NCI-H2227 (cell line): ENCODE measurements around the gene ZYG11B.
"Not testable (repeated sequence)": the region's sequence is repeated elsewhere in the genome, so short reads cannot be mapped to it uniquely, and the experiment has no call there.

Experiments used
- DNase-seq: peaks from one replicate; lab custom pipeline; 2025; ENCODE audit not compliant: unreplicated experiment; lab: John Stamatoyannopoulos, UW

ZYG11B gene

GRCh38 chr1:52706941-52707926 is 19.0 kb upstream of the ZYG11B start:
- no peak for DNase-seq

- no peak for DNase-seq
These were observed 18.2 kb upstream of the ZYG11B start for GRCh38 chr1:52707927-52708655.

DNA sequence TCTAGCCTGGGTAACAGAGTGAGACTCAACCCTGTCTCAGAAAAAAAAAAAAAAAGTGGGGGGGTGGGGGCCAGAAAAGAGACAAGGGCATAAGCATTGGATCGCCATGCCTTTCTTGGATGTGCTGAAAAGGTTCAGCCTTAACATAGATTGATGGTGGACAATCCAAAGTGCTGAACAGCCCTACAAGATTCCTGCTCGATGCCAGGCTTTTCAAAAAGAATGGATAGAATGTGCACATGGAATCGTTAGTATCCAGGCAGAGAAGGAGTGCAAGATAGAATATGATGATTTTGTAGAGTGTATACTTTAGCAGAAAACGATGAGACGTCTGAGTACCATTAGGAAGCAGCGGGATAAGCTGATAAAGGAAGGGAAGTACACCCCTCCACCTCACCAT is 17.2 kb upstream of the ZYG11B start:
- DNase-seq: no peak

DNA sequence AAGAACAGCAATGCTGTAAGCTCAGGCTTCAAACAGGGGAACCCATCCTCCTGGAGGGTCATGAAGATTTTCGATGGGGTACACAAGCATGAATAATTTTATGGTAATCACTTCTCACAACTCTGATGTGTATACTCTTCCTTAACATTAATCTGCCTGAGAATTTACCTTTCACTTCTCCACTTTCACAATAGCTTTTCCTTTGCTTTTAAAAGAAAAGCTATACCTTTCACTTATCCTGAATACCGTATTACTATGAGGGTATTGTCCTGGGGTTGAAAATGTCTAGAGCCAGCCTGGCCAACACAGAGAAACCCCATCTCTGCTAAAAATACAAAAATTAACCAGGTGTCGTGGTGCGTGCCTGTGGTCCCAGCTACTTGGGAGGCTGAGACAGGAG is 12.7 kb upstream of the ZYG11B start:
- no peak for DNase-seq

DNA sequence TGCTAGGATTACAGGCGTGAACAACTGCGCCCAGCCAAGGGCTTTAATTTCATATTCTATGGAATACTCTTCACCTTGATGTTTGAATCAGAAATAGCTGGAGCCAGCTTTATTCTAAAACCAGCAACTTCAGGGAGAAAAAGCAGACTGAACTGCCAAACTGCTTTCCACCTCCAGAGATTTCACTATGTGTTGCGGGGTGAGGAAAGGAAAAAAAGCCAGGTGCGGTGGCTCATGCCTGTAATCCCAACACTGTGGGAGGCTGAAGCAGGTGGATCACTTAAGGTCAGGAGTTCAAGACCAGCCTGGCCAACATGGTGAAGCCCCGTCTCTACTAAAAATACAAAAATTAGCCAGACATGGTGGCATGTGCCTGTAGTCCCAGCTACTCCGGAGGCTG is 11.0 kb upstream of the ZYG11B start:
- not testable (repeated sequence) for DNase-seq

DNA sequence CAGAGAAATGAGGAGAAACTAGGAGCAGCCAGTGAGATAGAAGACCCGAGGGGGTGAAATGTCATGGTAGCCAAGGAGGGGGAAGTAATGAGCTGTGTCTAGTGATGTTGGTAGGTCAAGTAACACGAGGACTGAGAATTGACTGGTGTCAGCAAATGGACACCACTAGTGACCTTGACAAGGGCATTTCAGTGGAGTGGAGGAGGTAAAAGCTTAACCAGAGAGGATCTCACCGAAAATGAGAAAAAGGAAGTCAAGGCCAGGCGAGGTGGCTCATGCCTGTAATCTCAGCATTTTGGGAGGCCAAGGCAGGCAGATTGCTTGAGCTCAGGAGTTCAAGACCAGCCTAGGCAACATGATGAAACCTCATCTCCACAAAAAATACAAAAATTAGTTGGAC is 3.0 kb upstream of the ZYG11B start:
- DNase-seq: no peak

- no peak for DNase-seq
These were observed 369 bp upstream of the ZYG11B start for GRCh38 chr1:52725903-52726264.

DNA sequence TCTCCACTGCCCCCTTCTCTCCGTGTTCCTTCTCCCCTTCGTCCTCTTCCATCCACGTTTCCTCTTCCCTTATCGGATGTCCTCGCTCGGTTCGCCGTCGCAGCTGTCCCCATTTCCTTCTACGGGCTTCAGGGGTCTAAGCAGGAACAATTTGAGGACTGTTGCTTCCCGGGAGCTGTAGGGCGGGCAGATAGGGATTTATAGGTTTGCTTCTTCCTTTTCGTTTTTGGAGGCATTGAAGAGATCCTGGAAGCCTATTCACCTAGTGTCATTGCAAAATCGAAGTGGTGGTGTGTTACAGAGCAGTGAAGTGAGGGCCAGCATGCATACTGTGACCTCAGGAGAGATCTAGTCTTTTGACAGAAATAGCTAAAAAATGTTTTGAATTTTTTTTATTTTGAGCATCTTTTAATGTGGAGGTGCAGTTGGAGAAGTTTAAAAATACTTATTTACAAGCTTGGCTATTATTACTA is 897 bp downstream of the ZYG11B start:
- no peak for DNase-seq

- no peak for DNase-seq
These were observed 1.9 kb downstream of the ZYG11B start for GRCh38 chr1:52727956-52728656.

DNA sequence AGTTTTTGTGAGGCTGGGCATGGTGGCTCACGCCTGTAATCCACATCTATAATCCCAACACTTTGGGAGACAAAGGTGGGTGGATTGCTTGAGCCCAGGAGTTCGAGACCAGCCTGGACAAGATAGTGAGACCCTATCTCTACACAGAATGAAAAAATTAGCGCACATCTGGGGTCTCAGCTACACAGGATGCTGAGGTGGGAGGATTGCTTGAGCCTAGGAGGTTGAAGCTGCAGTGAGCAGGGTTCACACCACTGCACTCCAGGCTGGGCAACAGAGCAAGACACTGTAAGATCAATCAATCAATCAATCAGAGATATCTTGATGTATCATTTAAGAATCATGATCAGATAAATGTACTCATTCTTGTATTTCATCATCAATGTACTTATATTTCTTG is 7.1 kb downstream of the ZYG11B start:
- DNase-seq: no peak

DNA sequence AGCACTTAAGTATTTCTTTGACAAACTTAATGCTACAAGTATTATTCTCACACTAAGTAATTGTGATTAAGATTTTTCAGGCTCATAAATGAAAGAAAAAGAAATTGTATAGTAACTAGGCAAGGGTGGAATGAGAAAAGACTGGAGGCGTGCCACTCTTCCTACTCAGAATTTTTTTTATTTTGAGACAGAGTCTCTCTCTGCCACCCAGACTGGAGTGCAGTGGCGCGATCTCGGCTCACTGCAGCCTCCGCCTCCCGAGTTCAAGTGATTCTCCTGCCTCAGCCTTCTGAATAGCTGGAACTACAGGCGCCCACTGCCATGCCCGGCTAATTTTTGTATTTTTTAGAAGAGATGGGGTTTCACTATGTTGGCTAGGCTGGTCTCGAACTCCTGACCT is 9.1 kb downstream of the ZYG11B start:
- DNase-seq: not testable (repeated sequence)

DNA sequence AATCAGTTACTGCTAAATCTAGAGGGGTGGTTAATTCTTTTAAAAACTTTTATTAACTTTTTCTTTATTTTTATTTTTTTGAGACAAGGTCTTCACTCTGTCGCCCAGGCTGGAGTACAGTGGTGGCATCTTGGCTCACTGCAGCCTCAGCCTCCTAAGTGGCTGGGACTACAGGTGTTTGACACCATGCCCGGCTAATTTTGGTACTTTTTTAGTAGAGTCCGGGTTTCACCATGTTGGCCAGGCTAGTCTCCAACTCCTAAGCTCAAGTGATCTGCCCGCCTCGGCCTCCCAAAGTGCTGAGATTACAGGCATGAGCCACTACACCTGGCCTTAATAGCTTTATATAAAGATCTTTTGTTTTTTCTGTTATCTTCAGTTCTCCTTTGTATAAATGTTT is 11.9 kb downstream of the ZYG11B start:
- no peak for DNase-seq

GRCh38 chr1:52738893-52739292 is 12.6 kb downstream of the ZYG11B start:
- DNase-seq: no peak

DNA sequence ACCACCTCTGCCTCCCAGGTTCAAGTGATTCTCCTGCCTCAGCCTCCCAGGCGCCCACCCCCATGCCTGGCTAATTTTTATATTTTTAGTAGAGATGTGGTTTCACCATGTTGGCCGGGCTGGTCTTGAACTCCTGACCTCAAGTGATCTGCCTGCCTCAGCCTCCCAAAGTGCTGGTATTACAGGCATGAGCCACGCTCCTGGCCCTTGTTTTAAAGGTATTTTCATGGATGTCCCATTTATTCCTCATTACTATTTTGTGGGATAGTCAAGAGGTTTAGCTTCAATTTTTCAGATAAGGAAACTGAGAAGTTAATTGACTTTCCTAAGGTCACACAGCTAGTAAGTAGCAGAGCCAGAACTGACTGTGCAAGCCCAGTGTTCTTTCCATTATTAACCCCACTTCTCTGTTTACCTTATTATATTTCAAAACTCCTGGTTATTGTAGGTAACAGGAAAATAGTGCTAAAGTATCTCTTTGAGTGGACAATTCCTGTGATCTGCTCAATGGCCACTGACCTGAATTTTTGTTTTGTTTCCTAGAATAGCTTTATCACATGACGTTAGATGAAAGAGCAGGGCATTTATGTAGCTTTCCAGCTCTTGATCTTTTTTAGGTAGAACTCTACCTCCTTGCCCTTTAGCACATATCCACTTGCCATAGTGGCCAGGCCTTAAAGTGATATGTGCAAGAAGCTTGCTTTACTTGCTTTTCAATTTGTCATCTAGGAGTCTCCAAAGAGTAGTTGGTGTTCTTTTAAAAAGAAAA is 13.6 kb downstream of the ZYG11B start:
- DNase-seq: no peak

- no peak for DNase-seq
These were observed 15.0 kb downstream of the ZYG11B start for GRCh38 chr1:52741259-52741658.

GRCh38 chr1:52746189-52746588 is 19.9 kb downstream of the ZYG11B start:
- no peak for DNase-seq

DNA sequence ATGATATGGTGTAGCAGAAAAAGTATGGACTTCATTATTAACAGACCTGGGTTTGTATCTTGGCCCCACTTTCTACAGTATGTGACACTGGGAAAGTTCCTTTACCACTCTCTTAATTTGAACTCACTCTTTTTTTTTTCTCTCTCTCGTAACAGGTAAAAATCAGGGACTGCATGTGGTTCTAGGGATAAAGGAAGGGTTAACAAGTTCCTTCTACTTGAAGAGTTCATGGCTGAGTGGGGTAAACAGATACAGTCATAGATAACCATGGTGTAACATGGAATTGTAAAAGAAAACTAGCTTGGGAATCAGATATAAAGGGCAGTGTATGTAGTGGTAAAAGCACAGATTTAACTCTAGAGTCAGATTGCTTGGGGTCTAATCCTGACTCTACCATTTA is 21.2 kb downstream of the ZYG11B start:
- no peak for DNase-seq

GRCh38 chr1:52748119-52748518 is 21.9 kb downstream of the ZYG11B start:
- no peak for DNase-seq

DNA sequence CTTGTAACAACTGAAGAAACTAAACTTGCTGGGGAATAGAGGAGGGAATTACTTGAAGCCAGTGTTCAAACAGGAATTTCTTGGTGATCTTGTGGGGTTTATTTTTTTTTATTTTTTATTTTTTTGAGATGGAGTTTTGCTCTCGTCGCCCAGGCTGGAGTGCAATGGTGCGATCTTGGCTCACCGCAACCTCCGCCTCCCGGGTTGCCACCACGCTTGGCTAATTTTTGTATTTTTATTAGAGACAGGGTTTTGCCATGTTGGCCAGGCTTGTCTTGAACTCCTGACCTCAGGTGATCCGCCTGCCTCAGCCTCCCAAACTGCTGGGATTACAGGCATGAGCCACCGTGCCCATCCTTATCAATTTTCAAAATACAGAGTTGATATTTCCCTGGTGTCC is 23.2 kb downstream of the ZYG11B start:
- not testable (repeated sequence) for DNase-seq

- DNase-seq: not testable (repeated sequence)
These were observed 23.9 kb downstream of the ZYG11B start for GRCh38 chr1:52750139-52750538.
